Osteocyte (in vitro differentiated cells): ENCODE data around the gene HIPK2. TPM values are rescaled to one million over a fixed set of nuclear protein-coding genes. Genes with fewer than 3 reads are reported as not detected.

Experiments
- DNase-seq: peaks from one replicate; pipeline ENCODE4 v3.0.0; 2021; ENCODE audit warnings: mixed read lengths; ENCODE audit not compliant: unreplicated experiment; ENCODE audit errors: extremely low spot score
- H3K27ac Mint-ChIP-seq: one replicate; pipeline ENCODE4 v1.8.0; 2021; ENCODE audit warnings: mild to moderate bottlenecking, mixed read lengths; ENCODE audit not compliant: unreplicated experiment
- H3K27me3 Mint-ChIP-seq: one replicate; pipeline ENCODE4 v1.8.0; 2021; ENCODE audit warnings: mixed read lengths; ENCODE audit not compliant: unreplicated experiment
- H3K36me3 Mint-ChIP-seq: one replicate; pipeline ENCODE4 v1.8.0; 2021; ENCODE audit warnings: mixed read lengths; ENCODE audit not compliant: unreplicated experiment
- H3K4me1 Mint-ChIP-seq: one replicate; pipeline ENCODE4 v1.8.0; 2021; ENCODE audit warnings: mixed read lengths; ENCODE audit not compliant: unreplicated experiment
- H3K4me3 Mint-ChIP-seq: one replicate; pipeline ENCODE4 v1.8.0; 2021; ENCODE audit warnings: mild to moderate bottlenecking, moderate library complexity, mixed read lengths; ENCODE audit not compliant: unreplicated experiment
- H3K9me3 Mint-ChIP-seq: one replicate; pipeline ENCODE4 v1.8.0; 2021; ENCODE audit warnings: mixed read lengths; ENCODE audit not compliant: unreplicated experiment
- total RNA-seq: library from RNA; stranded (reverse); gene quantifications from 2 replicates; pipeline ENCODE4 v1.2.1, GENCODE V29; 2021
- TF ChIP-seq, protein P1 (sequence below): fragments of 200-600 bp; sonication (generic); IDR thresholded peaks from 2 replicates; pipeline ENCODE4 v1.5.0; 2021; ENCODE audit warnings: antibody characterized with exemption, mild to moderate bottlenecking, moderate library complexity

HIPK2 gene
- total RNA-seq, 1 donor from 2014 or later = 90.8 TPM

DNA sequence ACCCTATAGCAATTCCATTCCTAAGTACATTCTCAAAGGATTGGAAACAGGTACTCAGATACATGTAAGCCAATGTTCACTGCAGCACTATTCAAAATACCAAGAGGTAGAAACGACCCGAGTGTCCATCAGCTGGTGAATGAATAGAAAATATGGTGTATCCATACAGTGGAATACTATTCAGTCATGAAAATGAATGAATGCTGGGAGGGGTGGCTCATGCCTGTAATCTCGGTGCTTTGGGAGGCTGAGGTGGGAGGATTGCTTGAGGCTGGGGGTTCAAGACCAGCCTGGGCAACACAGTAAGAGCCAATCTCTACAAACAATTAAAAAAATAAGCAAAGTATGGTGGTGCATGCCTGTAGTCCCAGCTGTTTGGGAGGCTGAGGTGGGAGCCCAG, 191.5 kb downstream of the HIPK2 start:
- H3K9me3 Mint-ChIP-seq = no peaks in the 10 kb centered on the region
- no peaks in the 10 kb centered on the region for H3K27me3 Mint-ChIP-seq
- no peaks in the 10 kb centered on the region for H3K4me1 Mint-ChIP-seq
- peaks cover 45% of the 10 kb centered on the region for H3K36me3 Mint-ChIP-seq
- TF ChIP-seq, protein P1, sequence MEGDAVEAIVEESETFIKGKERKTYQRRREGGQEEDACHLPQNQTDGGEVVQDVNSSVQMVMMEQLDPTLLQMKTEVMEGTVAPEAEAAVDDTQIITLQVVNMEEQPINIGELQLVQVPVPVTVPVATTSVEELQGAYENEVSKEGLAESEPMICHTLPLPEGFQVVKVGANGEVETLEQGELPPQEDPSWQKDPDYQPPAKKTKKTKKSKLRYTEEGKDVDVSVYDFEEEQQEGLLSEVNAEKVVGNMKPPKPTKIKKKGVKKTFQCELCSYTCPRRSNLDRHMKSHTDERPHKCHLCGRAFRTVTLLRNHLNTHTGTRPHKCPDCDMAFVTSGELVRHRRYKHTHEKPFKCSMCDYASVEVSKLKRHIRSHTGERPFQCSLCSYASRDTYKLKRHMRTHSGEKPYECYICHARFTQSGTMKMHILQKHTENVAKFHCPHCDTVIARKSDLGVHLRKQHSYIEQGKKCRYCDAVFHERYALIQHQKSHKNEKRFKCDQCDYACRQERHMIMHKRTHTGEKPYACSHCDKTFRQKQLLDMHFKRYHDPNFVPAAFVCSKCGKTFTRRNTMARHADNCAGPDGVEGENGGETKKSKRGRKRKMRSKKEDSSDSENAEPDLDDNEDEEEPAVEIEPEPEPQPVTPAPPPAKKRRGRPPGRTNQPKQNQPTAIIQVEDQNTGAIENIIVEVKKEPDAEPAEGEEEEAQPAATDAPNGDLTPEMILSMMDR = no peak
- DNase-seq = peak; percentile 25
- no peak overlapping the region for H3K27ac Mint-ChIP-seq
- no peak overlapping the region for H3K4me3 Mint-ChIP-seq

DNA sequence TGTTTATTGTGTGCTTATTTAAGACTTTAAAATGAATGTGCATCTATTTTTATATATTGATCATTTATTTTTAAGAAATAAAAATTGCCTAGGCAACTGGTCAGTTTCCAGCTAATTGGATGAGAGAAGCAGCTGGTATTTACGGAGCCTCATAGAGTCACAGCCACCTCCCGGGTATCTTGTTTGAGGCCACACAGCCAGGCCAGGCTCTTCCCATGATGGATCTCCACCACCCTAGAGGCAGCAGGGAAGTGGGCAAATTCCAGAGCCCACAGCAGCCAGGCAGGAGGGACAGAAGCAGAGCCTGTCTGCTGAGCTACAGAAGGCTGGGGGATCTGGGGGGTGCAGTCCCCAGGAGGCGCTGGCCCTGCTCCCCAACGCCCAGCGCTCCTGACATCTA, 192.8 kb downstream of the HIPK2 start:
- Mint-ChIP-seq H3K4me1 (no peaks in the 10 kb centered on the region), H3K9me3 (no peaks in the 10 kb centered on the region), H3K4me3 (no peak overlapping the region), H3K36me3 (peaks cover 47% of the 10 kb centered on the region), H3K27me3 (no peaks in the 10 kb centered on the region), H3K27ac (no peak overlapping the region)
- TF ChIP-seq, protein P1 = no peak
- DNase-seq = no peak

DNA sequence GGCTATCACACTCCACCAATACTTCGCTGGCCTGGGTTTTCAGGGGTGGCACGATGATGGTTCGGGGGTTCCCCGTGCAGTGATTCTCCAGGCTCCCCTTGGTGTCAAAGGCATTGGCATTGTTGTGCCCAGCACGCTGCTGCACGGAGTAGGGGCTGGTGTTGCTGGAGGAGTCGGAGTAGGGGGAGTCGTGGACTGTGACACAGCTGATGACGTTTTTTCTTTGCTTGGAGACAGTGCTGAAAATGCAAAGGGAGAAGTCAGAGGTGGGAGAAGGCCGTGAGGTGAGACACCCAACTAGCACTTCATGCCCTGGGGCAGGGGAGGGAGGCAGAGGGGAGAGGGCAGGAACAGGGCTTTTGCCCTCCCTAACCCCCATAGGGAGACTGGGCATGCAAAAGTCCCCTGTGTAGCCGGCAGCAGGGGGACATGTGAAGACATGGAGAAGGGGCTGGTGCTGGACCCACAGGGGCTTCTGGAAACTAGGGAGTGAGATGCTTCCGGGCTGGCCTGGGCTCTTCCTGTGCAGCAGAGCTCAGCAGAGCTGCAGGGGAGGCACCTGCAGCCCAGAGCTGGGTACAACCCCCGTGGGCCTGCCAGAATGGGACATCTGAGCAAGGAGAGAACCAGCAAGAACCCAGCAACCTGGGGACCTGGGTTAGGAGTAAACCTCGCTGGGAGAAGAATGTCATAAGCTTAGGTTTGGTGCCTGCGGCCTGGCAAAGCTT, 193.8 kb downstream of the HIPK2 start:
- no peak overlapping the region for H3K4me3 Mint-ChIP-seq
- H3K27me3 Mint-ChIP-seq = no peaks in the 10 kb centered on the region
- no peaks in the 10 kb centered on the region for H3K9me3 Mint-ChIP-seq
- H3K4me1 Mint-ChIP-seq = no peaks in the 10 kb centered on the region
- peak; percentile 78 for DNase-seq
- peaks cover 51% of the 10 kb centered on the region for H3K36me3 Mint-ChIP-seq
- no peak overlapping the region for H3K27ac Mint-ChIP-seq
- TF ChIP-seq, protein P1 = no peak

DNA sequence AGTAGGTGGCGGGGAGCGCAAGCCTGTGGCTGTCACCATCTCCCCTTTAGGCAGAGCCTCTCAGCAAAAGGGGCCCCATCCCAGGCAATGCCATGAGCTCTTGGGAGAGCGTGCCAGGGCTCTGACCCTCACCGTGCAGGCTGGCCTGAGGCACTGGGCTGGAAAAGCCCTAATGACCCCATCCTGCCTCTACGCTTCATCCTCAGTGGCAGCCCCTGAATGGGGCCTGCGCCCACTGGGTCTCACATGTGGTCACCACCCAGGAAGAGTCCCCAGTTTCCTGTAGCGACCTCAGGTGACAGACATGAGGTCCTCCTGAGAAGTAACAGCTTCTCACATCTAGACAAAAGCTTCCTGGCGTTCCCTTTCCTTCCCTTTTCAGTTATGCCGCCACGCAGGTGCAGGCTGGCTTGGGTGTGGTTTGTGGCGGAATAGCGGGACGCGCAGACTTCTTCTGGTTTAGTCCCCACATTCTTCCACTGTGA, 195.1 kb downstream of the HIPK2 start:
- TF ChIP-seq, protein P1 = no peak
- DNase-seq = peak; percentile 72
- H3K27me3 Mint-ChIP-seq = no peaks in the 10 kb centered on the region
- H3K36me3 Mint-ChIP-seq = peaks cover 50% of the 10 kb centered on the region
- H3K9me3 Mint-ChIP-seq = no peaks in the 10 kb centered on the region
- no peak overlapping the region for H3K4me3 Mint-ChIP-seq
- H3K27ac Mint-ChIP-seq = no peak overlapping the region
- H3K4me1 Mint-ChIP-seq = no peaks in the 10 kb centered on the region

DNA sequence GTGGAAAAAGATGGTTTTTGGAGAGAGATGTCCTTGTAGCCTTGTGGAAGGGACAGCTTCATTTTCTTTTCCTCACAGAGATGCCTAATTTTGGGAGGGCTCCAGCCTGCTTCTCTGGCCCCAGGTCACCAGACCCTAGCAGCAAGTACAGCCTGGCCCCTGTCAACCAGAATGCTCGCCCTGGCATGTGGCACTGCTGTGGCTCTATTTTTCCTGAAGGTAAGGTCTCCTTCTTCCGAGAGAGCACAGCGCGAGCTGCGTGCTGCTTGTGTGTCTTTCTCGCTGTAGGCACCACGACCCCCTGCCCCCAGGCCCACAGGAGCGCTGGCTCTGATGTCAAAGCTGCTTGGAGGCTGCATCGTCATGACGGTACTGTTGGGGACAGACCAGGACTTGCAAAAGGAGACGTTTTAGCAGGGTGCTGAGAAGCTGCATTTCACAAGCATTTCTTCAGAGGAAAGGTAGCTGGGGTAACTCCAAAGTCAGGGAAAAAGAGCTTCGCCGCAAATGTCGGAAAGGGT, 195.6 kb downstream of the HIPK2 start:
- peaks cover 49% of the 10 kb centered on the region for H3K36me3 Mint-ChIP-seq
- no peaks in the 10 kb centered on the region for H3K4me1 Mint-ChIP-seq
- TF ChIP-seq, protein P1 = no peak
- no peak overlapping the region for H3K4me3 Mint-ChIP-seq
- H3K27me3 Mint-ChIP-seq = no peaks in the 10 kb centered on the region
- peak; percentile 72 for DNase-seq
- no peak overlapping the region for H3K27ac Mint-ChIP-seq
- no peaks in the 10 kb centered on the region for H3K9me3 Mint-ChIP-seq
